RWPE2 (cell line): ENCODE results near the gene ABL2.

Experiments
- ATAC-seq: fragments of 200-7000 bp; cut with Tn5 transposase; 3 replicates; pipeline ENCODE4 v1.9.1; 2021; ENCODE audit warnings: low read depth
- DNase-seq: peaks from one replicate; pipeline ENCODE4 v3.0.0-alpha.2; 2020; ENCODE audit warnings: low spot score
- H3K27ac ChIP-seq: fragments of 450-650 bp; 2 replicates; pipeline ENCODE4 v1.5.1; 2017; ENCODE audit warnings: mild to moderate bottlenecking; ENCODE audit not compliant: poor library complexity, severe bottlenecking
- H3K27me3 ChIP-seq: fragments of 250-450 bp; sonication (Bioruptor Pico); 2 replicates; pipeline ENCODE4 v1.5.1; 2021; ENCODE audit warnings: mild to moderate bottlenecking, moderate library complexity; ENCODE audit not compliant: insufficient read depth, poor library complexity, severe bottlenecking
- H3K36me3 ChIP-seq: fragments of 250-450 bp; sonication (Bioruptor Pico); 2 replicates; pipeline ENCODE4 v1.5.1; 2020; ENCODE audit warnings: low read depth, mild to moderate bottlenecking, moderate library complexity
- H3K4me1 ChIP-seq: fragments of 250-450 bp; sonication (Bioruptor Pico); 2 replicates; pipeline ENCODE4 v1.5.1; 2021; ENCODE audit warnings: mild to moderate bottlenecking, moderate library complexity; ENCODE audit not compliant: insufficient read depth, poor library complexity, severe bottlenecking
- H3K4me3 ChIP-seq: fragments of 250-450 bp; sonication (Bioruptor Pico); 2 replicates; pipeline ENCODE4 v1.5.1; 2021; ENCODE audit warnings: mild to moderate bottlenecking, moderate library complexity; ENCODE audit not compliant: severe bottlenecking
- H3K9me3 ChIP-seq: fragments of 250-450 bp; sonication (Bioruptor Pico); 2 replicates; pipeline ENCODE4 v1.5.1; 2021; ENCODE audit warnings: mild to moderate bottlenecking, moderate library complexity; ENCODE audit not compliant: severe bottlenecking
- TF ChIP-seq, protein P1 (sequence below): fragments of 450-650 bp; IDR thresholded peaks from one replicate; pipeline ENCODE4 v1.5.1; 2017; ENCODE audit warnings: mild to moderate bottlenecking, moderate library complexity; ENCODE audit not compliant: poor library complexity, severe bottlenecking

The ABL2 gene

DNA sequence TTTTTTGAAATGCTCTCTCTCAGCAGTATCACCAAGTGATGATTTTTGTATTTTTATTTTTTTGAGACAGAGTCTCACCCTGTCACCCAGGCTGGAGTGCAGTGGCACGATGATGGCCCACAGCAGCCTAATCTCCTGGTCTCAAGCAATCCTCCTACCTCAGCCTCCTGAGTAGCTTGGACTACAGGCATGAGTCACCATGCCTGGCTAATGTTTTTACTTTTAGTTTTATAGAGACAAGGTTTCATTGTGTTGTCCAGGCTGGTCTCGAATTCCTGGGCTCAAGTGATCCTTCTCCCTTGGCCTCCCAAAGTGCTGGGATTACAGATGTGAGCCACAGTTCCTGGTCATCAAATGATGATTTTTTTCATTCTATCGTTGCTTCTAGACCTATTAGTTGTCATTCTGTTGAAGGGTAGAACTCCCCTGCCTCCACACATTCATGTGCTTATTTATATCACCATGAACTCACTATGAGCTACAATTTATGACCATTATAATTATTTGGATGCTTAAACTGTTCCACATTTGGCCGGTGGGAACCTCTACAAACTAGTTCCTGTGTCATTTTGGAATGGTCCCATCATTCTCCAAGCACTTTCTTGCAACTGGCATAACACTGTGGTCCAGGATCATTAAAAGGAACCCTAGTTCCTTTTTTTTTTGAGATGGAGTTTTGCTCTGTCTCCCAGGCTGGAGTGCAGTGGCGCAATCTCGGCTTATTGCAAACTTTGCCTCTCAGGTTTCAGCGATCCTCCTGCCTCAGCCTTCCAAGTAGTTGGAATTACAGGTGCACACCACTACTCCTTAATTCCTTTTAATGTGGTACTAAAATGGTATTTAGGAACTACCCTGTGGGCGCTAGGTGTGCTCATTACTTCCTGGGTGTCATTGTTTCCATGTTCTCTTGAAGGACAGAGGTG lies 167.9 kb downstream of the ABL2 start:
- ATAC-seq, result no peak
- TF ChIP-seq, protein P1, sequence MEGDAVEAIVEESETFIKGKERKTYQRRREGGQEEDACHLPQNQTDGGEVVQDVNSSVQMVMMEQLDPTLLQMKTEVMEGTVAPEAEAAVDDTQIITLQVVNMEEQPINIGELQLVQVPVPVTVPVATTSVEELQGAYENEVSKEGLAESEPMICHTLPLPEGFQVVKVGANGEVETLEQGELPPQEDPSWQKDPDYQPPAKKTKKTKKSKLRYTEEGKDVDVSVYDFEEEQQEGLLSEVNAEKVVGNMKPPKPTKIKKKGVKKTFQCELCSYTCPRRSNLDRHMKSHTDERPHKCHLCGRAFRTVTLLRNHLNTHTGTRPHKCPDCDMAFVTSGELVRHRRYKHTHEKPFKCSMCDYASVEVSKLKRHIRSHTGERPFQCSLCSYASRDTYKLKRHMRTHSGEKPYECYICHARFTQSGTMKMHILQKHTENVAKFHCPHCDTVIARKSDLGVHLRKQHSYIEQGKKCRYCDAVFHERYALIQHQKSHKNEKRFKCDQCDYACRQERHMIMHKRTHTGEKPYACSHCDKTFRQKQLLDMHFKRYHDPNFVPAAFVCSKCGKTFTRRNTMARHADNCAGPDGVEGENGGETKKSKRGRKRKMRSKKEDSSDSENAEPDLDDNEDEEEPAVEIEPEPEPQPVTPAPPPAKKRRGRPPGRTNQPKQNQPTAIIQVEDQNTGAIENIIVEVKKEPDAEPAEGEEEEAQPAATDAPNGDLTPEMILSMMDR, result no peak
- DNase-seq, result no peak
- no peak overlapping the region for H3K27ac ChIP-seq
- H3K27me3 ChIP-seq, result no peaks in the 10 kb centered on the region
- peaks cover 3% of the 10 kb centered on the region for H3K4me1 ChIP-seq
- H3K4me3 ChIP-seq, result no peak overlapping the region
- H3K36me3 ChIP-seq, result peaks cover 22% of the 10 kb centered on the region
- no peaks in the 10 kb centered on the region for H3K9me3 ChIP-seq

- Histone ChIP-seq H3K36me3 (peaks cover 11% of the 10 kb centered on the region; the same call in 1 of the 2 replicates), H3K4me1 (peaks cover 3% of the 10 kb centered on the region), H3K27me3 (no peaks in the 10 kb centered on the region), H3K4me3 (no peak overlapping the region), H3K27ac (peak overlapping the region; percentile 19), H3K9me3 (no peaks in the 10 kb centered on the region)
- DNase-seq, result no peak
- ATAC-seq, result peak; percentile 46; the same call in 1 of the 3 replicates
- TF ChIP-seq, protein P1, result no peak
Observed at GRCh38 chr1:179058487-179059483, 170.7 kb downstream of the ABL2 start.

- ATAC-seq, result no peak
- TF ChIP-seq, protein P1, result no peak
Observed at GRCh38 chr1:179055937-179056336, 173.5 kb downstream of the ABL2 start.

GRCh38 chr1:179053486-179053885 lies 176.0 kb downstream of the ABL2 start:
- Histone ChIP-seq H3K27me3 (no peaks in the 10 kb centered on the region), H3K27ac (no peak overlapping the region), H3K36me3 (peaks cover 6% of the 10 kb centered on the region; the same call in 1 of the 2 replicates), H3K9me3 (no peaks in the 10 kb centered on the region), H3K4me3 (no peak overlapping the region), H3K4me1 (peaks cover 1% of the 10 kb centered on the region)
- TF ChIP-seq, protein P1, result no peak
- no peak for ATAC-seq
- no peak for DNase-seq

More at GRCh38 chr1:179055937-179056336, 173.5 kb downstream of the ABL2 start:
- peaks cover 3% of the 10 kb centered on the region for H3K4me1 ChIP-seq
- peaks cover 11% of the 10 kb centered on the region; the same call in 1 of the 2 replicates for H3K36me3 ChIP-seq
- DNase-seq, result no peak
- no peaks in the 10 kb centered on the region for H3K27me3 ChIP-seq
- no peak overlapping the region for H3K4me3 ChIP-seq
- no peaks in the 10 kb centered on the region for H3K9me3 ChIP-seq
- no peak overlapping the region for H3K27ac ChIP-seq
